Esophagus muscularis mucosa (tissue), 4 donors: ENCODE results near the gene HAO1. TPM values are rescaled to one million over a fixed set of nuclear protein-coding genes. Genes with fewer than 3 reads are reported as not detected.
"Not testable (repeated sequence)": the region's sequence is repeated elsewhere in the genome, so short reads cannot be mapped to it uniquely, and the experiment has no call there.

Experiments
- DNase-seq: peaks from one replicate; pipeline ENCODE4 v3.0.0-alpha.2; 2017; ENCODE audit errors: extremely low spot score
- H3K27ac ChIP-seq, 4 donors: fragments of 200-600 bp; sonication (generic); replicated peaks in 1 of 4; 1 replicate in 3 of 4; 2 replicates in 1 of 4; pipeline ENCODE4 v1.5.1; 2016 to 2019; ENCODE audit warnings: mild to moderate bottlenecking in 1 of 4
- H3K27me3 ChIP-seq, 4 donors: fragments of 200-600 bp; sonication (generic); one replicate each; pipeline versions ENCODE4 v1.5.1 to v1.6.0; 2016 to 2019
- H3K36me3 ChIP-seq, 4 donors: fragments of 200-600 bp; sonication (generic); one replicate each; pipeline ENCODE4 v1.5.1; 2016 to 2019
- H3K4me1 ChIP-seq, 4 donors: fragments of 200-600 bp; sonication (generic); one replicate each; pipeline ENCODE4 v1.5.1; 2016 to 2019
- H3K4me3 ChIP-seq, 4 donors: fragments of 200-600 bp; sonication (generic); 1 replicate in 2 of 4; 2 replicates in 2 of 4; pipeline ENCODE4 v1.5.1; 2016 to 2019; ENCODE audit warnings: mild to moderate bottlenecking in 4 of 4, moderate library complexity in 1 of 4
- H3K9me3 ChIP-seq, 4 donors: fragments of 200-600 bp; sonication (generic); 1 replicate in 3 of 4; 2 replicates in 1 of 4; pipeline ENCODE4 v1.5.1; 2016 to 2019
- EP300 ChIP-seq: sonication (generic); formaldehyde crosslinking; IDR thresholded peaks from one replicate; pipeline ENCODE4 v1.6.1; 2017; ENCODE audit warnings: antibody characterized with exemption
- POLR2A ChIP-seq: fragments of 450-650 bp; IDR thresholded peaks from one replicate; pipeline ENCODE4 v1.6.1; 2017; ENCODE audit warnings: antibody characterized with exemption, moderate library complexity, mild to moderate bottlenecking, low read depth
- POLR2AphosphoS5 ChIP-seq, 2 donors: sonication (generic); formaldehyde crosslinking; IDR thresholded peaks; one replicate each; pipeline ENCODE4 v1.6.1; 2017; ENCODE audit warnings: antibody characterized with exemption in 2 of 2
- WGBS: methylation state at CpG from one replicate; pipeline ENCODE4 v1.1.5; 2018; 5-methylcytosine and 5-hydroxymethylcytosine counted together
- intact Hi-C: fragments of 100-400 bp; cut with DNase I; formaldehyde crosslinking; loops from one replicate; pipeline ENCODE4 v1.15.1; 2023
- total RNA-seq, 4 donors: library from RNA; depleted of rRNA; stranded (reverse); fragments of >200 nt; gene quantifications; one replicate each; pipeline versions ENCODE4 v1.1.0 to v1.2.1, GENCODE V29; 2016
- TF ChIP-seq, protein P1 (sequence below), 3 experiments: fragments of 200-600 bp in 2 of 3; fragments of 450-650 bp in 1 of 3; sonication (generic) in 2 of 3; IDR thresholded peaks; one replicate each; pipeline ENCODE4 v1.5.1; 2017 to 2019; ENCODE audit warnings: antibody characterized with exemption in 3 of 3, mild to moderate bottlenecking in 2 of 3, moderate library complexity in 1 of 3

HAO1 gene
- total RNA-seq, 4 donors from 2014 or later, result not detected

DNA sequence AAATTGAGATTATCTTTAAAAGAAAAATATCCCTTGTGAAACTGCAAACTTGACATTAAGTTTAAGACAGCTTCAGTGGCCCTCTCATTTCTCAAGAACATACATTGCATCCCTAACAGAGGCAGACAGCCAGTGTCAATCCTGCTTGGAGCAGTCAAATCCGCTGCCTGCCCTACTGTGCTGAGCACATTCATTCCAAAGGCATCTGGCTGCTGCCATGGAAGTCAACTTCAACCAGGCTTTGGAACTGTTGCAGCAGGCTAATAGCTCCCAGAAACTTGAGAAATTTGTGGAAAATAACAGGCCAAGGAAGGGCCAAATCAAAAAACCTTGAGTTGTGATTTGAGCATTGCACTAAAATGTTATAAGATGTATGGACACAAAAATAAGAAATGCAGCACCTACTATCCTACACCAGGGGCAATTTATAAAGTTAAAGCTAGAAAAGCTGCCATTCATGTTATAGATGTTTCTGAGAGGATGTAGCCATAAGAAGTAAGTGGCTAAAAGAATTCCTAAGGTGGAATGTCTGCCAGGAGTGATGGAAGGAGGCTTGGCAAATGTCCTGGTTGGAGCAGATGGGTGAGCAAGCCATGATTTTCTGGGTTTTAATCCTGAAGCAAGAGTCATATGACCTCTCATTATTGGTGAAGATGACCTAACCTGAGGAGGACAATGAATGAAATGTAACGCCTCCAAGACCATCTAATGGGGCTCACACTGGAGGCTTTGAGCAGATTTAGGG lies 31.4 kb upstream of the HAO1 start:
- H3K27me3 ChIP-seq, result no peaks in the 10 kb centered on the region

DNA sequence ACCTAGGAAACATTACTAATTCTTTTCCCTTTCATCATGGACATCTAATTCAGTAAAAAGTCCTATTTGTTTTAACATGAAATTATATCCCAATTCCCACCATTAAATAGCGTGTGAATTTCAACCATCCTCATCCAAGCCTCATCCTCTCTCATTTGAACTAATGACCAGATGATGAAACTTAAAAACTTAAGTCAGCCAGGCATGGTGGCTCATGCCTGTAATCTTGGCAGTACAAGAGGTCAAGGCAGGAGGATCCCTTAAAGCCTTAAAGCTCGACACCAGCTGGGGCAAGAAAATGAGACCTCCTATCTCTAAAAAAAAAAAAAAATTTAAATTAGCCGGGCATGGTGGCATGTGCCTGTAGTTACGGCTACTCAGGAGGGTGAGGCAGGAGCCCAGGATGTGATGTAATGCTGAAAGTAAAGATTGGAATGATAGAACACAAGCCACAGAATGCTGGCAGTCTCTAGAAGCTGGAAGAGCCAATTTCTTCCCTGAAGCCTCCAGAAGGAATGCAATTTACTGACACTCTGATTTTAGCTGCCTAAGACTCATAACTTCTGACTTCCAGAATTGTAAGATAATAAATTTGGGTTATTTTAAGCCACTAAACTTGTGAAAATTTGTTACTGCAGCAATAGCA lies 27.1 kb upstream of the HAO1 start:
- no peaks in the 10 kb centered on the region for H3K36me3 ChIP-seq
- H3K9me3 ChIP-seq, result no peaks in the 10 kb centered on the region
- 57% methylated on average over 4 of the region's 4 CpGs for WGBS
- TF ChIP-seq POLR2AphosphoS5 (IDR thresholded peaks at IDR 0.05) (no peak), POLR2A (no peak), EP300 (no peak)
- TF ChIP-seq, protein P1, sequence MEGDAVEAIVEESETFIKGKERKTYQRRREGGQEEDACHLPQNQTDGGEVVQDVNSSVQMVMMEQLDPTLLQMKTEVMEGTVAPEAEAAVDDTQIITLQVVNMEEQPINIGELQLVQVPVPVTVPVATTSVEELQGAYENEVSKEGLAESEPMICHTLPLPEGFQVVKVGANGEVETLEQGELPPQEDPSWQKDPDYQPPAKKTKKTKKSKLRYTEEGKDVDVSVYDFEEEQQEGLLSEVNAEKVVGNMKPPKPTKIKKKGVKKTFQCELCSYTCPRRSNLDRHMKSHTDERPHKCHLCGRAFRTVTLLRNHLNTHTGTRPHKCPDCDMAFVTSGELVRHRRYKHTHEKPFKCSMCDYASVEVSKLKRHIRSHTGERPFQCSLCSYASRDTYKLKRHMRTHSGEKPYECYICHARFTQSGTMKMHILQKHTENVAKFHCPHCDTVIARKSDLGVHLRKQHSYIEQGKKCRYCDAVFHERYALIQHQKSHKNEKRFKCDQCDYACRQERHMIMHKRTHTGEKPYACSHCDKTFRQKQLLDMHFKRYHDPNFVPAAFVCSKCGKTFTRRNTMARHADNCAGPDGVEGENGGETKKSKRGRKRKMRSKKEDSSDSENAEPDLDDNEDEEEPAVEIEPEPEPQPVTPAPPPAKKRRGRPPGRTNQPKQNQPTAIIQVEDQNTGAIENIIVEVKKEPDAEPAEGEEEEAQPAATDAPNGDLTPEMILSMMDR (IDR thresholded peaks at IDR 0.05), result no peak
- H3K4me3 ChIP-seq, result no peak overlapping the region
- peak overlapping the region in 1 of 4 donors; percentile 17 for H3K27ac ChIP-seq
- no peaks in the 10 kb centered on the region for H3K27me3 ChIP-seq
- H3K4me1 ChIP-seq, result no peaks in the 10 kb centered on the region
- intact Hi-C loops, result no loop called here
- no peak for DNase-seq

More for the DNA sequence above, 31.4 kb upstream of the HAO1 start:
- H3K27ac ChIP-seq, result no peak overlapping the region
- TF ChIP-seq POLR2A, result no peak
- TF ChIP-seq, protein P1 (IDR thresholded peaks at IDR 0.05), result no peak
- TF ChIP-seq EP300, result no peak
- no peak for TF ChIP-seq POLR2AphosphoS5 (IDR thresholded peaks at IDR 0.05)
- no peak overlapping the region for H3K4me3 ChIP-seq
- H3K9me3 ChIP-seq, result no peaks in the 10 kb centered on the region
- no peaks in the 10 kb centered on the region for H3K4me1 ChIP-seq
- intact Hi-C loops, result no loop called here
- no peaks in the 10 kb centered on the region for H3K36me3 ChIP-seq
- 94% methylated on average over 2 of the region's 2 CpGs for WGBS
- no peak for DNase-seq

DNA sequence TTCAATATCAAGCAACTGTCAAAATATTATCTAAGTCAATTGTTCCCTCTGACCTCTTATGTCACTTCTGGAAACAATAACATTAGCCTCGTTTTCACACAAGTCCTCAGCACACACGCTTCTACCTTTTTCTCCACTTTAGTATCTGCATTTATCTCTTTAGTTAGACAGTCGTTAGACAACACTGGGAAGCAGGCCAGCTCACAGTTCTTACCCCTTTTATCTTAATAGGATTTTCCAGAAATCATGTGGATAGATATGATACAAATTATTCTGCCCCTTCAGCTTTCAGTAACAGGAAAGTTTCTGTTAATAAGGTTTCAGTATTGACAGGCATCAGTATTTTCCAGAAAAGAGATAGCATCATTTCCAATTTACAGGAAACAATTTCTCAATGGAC lies 25.9 kb upstream of the HAO1 start:
- TF ChIP-seq POLR2A (no peak), POLR2AphosphoS5 (IDR thresholded peaks at IDR 0.05) (no peak), EP300 (no peak)
- TF ChIP-seq, protein P1 (IDR thresholded peaks at IDR 0.05), result no peak
- H3K9me3 ChIP-seq, result no peaks in the 10 kb centered on the region
- H3K27ac ChIP-seq, result no peak overlapping the region
- H3K27me3 ChIP-seq, result no peaks in the 10 kb centered on the region
- no peaks in the 10 kb centered on the region for H3K4me1 ChIP-seq
- 35% methylated on average over 3 of the region's 3 CpGs for WGBS
- intact Hi-C loops, result no loop called here
- H3K4me3 ChIP-seq, result no peak overlapping the region
- no peaks in the 10 kb centered on the region for H3K36me3 ChIP-seq
- no peak for DNase-seq

DNA sequence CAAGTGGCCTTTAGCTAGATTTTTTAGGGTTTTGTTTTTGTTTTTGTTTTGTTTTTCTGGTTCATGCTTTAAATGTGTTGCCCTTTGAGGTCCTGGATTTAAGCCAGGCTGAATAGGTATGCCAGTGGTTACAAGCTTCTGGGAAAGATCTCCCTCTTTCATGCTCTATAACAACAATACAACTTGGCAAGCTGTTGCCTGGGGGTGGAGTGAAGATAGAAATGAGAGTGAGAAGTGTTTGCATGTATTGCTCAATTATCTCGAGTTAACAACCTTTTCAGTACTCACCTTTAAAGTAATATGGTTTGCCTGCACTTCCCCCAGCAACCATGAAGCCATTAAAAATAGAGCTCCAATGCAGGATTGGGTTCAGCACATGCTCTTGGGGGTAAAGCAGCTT lies 19.2 kb upstream of the HAO1 start:
- Histone ChIP-seq H3K27me3 (no peaks in the 10 kb centered on the region), H3K4me1 (no peaks in the 10 kb centered on the region), H3K36me3 (no peaks in the 10 kb centered on the region), H3K27ac (no peak overlapping the region), H3K9me3 (peaks cover 0 to 8% (median 0%) of the 10 kb centered on the region in 4 donors), H3K4me3 (no peak overlapping the region)
- WGBS, result 69% methylated on average over 1 of the region's 1 CpG
- no peak for DNase-seq
- TF ChIP-seq POLR2A (no peak), POLR2AphosphoS5 (IDR thresholded peaks at IDR 0.05) (no peak)
- TF ChIP-seq, protein P1 (IDR thresholded peaks at IDR 0.05), result no peak
- intact Hi-C loops, result no loop called here

DNA sequence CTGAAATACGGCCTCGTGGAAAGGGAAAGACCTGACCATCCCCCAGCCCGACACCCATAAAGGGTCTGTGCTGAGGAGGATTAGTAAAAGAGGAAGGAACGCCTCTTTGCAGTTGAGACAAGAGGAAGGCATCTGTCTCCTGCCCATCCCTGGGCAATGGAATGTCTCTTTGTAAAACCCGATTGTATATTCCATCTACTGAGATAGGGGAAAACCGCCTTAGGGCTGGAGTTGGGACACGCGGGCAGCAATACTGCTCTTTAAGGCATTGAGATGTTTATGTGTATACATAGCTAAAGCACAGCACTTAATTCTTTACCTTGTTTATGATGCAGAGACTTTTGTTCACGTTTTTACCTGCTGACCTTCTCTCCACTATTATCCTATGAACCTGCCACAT lies 16.3 kb upstream of the HAO1 start:
- H3K4me3 ChIP-seq, intact Hi-C loops, H3K4me1 ChIP-seq, H3K36me3 ChIP-seq, DNase-seq, H3K9me3 ChIP-seq, H3K27ac ChIP-seq, H3K27me3 ChIP-seq: not testable (repeated sequence)
- WGBS, result 80% methylated on average over 9 of the region's 9 CpGs
